ENCODE data around the gene IL1RAPL1.

DNA sequence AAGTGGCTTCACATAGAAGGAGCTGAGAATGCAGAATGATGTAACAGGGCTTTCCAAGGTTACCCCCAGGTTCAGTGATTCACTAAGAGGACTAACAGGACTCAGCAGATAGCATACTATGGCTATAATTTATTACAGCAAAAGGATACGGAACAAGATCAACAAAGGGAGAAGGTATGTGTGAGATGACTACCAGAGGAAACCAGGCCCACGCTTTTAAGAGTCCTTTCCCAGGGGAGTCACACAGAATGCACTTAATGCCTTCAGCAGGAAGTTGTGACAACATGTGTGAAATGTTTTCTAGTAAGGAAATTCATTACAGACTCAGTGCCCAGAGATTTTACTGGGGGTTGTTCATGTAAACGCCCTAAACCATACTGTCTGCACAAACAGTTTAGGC, 1254.5 kb downstream of the IL1RAPL1 start:
- TF ChIP-seq, protein P1, sequence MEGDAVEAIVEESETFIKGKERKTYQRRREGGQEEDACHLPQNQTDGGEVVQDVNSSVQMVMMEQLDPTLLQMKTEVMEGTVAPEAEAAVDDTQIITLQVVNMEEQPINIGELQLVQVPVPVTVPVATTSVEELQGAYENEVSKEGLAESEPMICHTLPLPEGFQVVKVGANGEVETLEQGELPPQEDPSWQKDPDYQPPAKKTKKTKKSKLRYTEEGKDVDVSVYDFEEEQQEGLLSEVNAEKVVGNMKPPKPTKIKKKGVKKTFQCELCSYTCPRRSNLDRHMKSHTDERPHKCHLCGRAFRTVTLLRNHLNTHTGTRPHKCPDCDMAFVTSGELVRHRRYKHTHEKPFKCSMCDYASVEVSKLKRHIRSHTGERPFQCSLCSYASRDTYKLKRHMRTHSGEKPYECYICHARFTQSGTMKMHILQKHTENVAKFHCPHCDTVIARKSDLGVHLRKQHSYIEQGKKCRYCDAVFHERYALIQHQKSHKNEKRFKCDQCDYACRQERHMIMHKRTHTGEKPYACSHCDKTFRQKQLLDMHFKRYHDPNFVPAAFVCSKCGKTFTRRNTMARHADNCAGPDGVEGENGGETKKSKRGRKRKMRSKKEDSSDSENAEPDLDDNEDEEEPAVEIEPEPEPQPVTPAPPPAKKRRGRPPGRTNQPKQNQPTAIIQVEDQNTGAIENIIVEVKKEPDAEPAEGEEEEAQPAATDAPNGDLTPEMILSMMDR (IDR thresholded peaks at IDR 0.05 in 4 of 5, conservative IDR thresholded peaks at IDR 0.05 in 1 of 5) = no peak
- no peak for TF ChIP-seq POLR2A (IDR thresholded peaks at IDR 0.05)

All from gastrocnemius medialis (tissue), 4 donors.